D721Med (cell line): ENCODE data around the gene ACOT7.

Source experiments
- DNase-seq: peaks from one replicate; pipeline ENCODE4 v3.0.0; 2011; ENCODE audit warnings: low spot score; ENCODE audit not compliant: insufficient read length
- FAIRE-seq: peaks from 2 replicates; lab custom pipeline; 2011; peaks lifted over from hg19 to GRCh38; lab: Jason Lieb, UNC
- TF ChIP-seq, protein P1 (sequence below): IDR thresholded peaks from 2 replicates; pipeline ENCODE4 v1.5.1; 2012; ENCODE audit warnings: mild to moderate bottlenecking, control low read depth; ENCODE audit not compliant: insufficient read depth; ENCODE audit errors: missing control alignments

ACOT7 gene

GRCh38 chr1:6351480-6352137 is 42.0 kb downstream of the ACOT7 start:
- TF ChIP-seq, protein P1, sequence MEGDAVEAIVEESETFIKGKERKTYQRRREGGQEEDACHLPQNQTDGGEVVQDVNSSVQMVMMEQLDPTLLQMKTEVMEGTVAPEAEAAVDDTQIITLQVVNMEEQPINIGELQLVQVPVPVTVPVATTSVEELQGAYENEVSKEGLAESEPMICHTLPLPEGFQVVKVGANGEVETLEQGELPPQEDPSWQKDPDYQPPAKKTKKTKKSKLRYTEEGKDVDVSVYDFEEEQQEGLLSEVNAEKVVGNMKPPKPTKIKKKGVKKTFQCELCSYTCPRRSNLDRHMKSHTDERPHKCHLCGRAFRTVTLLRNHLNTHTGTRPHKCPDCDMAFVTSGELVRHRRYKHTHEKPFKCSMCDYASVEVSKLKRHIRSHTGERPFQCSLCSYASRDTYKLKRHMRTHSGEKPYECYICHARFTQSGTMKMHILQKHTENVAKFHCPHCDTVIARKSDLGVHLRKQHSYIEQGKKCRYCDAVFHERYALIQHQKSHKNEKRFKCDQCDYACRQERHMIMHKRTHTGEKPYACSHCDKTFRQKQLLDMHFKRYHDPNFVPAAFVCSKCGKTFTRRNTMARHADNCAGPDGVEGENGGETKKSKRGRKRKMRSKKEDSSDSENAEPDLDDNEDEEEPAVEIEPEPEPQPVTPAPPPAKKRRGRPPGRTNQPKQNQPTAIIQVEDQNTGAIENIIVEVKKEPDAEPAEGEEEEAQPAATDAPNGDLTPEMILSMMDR = no peak
- FAIRE-seq (no peak), DNase-seq (no peak)

DNA sequence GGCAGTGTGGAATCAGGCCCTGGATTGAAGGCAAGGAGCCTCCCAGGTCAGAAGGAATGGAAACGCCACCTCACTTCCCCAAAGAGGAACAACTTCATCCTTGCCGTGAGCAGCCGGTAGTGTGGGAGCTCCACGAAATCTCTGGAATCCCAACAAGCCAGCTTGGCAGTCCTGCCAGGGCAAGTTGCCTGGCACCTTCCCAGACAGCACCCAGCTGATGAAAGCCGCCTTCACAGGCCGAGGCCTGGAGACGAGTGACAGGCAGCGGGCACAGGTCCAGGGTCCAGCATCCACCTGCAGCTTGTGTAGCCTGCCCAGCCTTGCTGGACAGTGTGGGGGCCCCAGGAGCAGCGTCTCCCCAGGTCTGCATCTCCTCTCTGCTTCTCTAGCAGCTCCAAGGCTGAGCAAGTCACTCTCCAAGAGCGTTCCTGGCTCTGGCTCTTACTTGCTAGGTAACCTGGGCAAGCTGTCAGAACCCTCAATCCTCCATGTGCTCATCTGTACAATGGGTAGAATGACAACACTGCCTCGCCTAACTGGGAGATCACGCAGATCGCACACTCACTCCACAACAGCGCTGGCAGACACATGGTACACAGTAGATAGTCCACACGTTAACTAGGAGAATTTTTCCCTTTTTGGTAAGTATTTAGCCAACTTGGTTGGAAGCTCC is 43.0 kb downstream of the ACOT7 start:
- FAIRE-seq = no peak
- DNase-seq = no peak
- TF ChIP-seq, protein P1 = no peak

DNA sequence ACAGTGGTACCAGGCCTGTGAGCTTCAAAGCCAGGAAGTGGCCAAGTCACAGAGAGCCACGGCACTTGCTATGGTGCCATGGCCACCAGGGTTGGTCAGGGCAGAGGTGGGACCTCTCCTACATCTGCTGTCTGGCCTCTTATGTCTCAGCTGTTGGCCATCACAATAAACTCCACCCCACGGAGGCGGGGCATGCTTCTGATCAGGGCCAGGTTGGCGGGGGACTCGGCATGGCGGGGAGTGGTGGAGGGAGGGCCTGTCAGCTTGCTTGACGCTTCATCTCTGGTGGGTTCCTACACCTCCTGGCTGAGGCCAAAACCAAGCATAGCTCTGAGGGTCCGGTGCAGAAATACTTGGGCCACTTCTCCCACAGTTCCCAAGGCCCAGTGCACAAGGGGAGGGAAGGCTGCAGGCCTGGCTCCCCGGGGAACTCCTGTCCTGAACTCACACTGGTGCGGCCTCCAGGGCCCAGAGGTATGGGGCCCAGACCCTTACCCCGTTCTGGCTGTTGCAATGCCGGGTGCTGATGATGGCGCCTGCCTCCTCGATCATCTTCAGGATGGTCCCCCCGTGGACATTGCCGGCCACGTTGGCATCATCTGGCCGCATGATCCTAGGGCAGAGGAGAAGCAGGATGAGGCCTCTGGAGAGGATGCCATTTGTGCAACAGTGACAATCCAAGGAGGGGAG is 44.2 kb downstream of the ACOT7 start:
- FAIRE-seq (no peak), DNase-seq (no peak)
- TF ChIP-seq, protein P1 = no peak

- FAIRE-seq (no peak), DNase-seq (no peak)
These were observed 44.9 kb downstream of the ACOT7 start for GRCh38 chr1:6348511-6349191.

DNA sequence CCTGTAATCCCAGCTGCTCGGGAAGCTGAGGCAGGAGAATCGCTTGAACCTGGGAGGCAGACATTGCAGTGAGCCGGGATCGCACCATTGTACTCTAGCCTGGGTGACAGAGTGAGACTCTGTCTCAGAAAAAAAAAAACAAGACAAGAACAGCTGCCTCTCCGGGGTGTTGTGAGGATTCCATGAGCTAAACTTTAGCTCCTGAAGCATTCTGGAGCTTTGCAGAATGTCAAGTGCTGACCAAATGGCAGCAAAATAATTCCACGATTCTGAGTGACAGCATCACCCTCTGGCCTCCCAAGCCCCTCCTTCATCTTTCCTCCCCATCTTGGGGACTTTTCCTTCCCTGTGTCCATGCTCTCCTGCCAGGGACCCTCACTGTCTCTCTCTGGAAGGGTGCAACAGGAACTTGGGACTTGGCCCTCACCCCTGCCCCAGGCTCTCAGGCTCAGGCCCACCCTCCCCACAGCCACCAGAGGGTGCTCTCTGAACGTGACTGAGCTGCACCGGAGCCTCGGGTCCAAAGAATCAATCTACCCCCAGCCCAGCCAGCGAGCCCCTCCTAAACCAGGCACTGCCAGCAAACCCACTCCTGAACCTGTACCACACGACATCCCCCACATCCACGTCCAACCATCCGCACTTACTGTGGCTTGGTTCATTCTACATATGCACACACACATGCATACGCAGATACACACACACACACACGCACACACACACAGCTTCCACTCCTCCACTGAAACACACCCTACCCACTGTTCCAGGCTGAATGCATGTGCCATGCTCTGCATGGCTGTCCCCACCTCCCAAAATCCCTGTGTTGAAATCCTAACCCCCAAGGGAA is 45.7 kb downstream of the ACOT7 start:
- FAIRE-seq (no peak), DNase-seq (no peak)
- TF ChIP-seq, protein P1 = peak; percentile 69

More at GRCh38 chr1:6348511-6349191, 44.9 kb downstream of the ACOT7 start:
- TF ChIP-seq, protein P1 = no peak

- FAIRE-seq = no peak
- DNase-seq = no peak
- TF ChIP-seq, protein P1 = no peak
These were observed 48.1 kb downstream of the ACOT7 start for GRCh38 chr1:6345460-6345859.
